ENCODE results near the gene MPV17L2. TPM values are rescaled to one million over a fixed set of nuclear protein-coding genes. Genes with fewer than 3 reads are reported as not detected.

The MPV17L2 gene
- total and polyA plus RNA-seq, 2 donors (not counting 1 experiment from before 2014, with no cell fraction given): 8.6 to 23.0 TPM

- H3K9ac ChIP-seq (ENCODE audit: low read length): no peak overlapping the region
- Mint-ChIP-seq H3K9me3 (ENCODE audit: insufficient read depth) (no peaks in the 10 kb centered on the region), H3K27ac (no peak overlapping the region), H3K4me1 (peaks cover 21% of the 10 kb centered on the region), H3K27me3 (peaks cover 30% of the 10 kb centered on the region), H3K4me3 (peak overlapping the region; percentile 29)
- no peak overlapping the region for H3K4me2 ChIP-seq (replicated peaks; ENCODE audit: low read depth, low read length, poor library complexity, severe bottlenecking)
- ChIA-PET CTCF (interaction anchor here (1.1 to 2.2 kb wide), 5 partner anchors 10 to 167 kb away, joined by 3 to 6 read pairs (median 4); no protein-coding TSS in a partner anchor), POLR2A (interaction anchor here (0.7 kb wide), 1 partner anchor 29 kb away, joined by 3 read pairs; no protein-coding TSS in a partner anchor)
- TF ChIP-seq, protein P1, sequence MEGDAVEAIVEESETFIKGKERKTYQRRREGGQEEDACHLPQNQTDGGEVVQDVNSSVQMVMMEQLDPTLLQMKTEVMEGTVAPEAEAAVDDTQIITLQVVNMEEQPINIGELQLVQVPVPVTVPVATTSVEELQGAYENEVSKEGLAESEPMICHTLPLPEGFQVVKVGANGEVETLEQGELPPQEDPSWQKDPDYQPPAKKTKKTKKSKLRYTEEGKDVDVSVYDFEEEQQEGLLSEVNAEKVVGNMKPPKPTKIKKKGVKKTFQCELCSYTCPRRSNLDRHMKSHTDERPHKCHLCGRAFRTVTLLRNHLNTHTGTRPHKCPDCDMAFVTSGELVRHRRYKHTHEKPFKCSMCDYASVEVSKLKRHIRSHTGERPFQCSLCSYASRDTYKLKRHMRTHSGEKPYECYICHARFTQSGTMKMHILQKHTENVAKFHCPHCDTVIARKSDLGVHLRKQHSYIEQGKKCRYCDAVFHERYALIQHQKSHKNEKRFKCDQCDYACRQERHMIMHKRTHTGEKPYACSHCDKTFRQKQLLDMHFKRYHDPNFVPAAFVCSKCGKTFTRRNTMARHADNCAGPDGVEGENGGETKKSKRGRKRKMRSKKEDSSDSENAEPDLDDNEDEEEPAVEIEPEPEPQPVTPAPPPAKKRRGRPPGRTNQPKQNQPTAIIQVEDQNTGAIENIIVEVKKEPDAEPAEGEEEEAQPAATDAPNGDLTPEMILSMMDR (IDR thresholded peaks at IDR 0.05): no peak
- no peak for TF ChIP-seq EZH2 (IDR thresholded peaks at IDR 0.05; ENCODE audit: borderline replicate concordance, insufficient read depth, low read depth, low read length, poor library complexity, severe bottlenecking)
- WGBS (ENCODE audit: insufficient coverage): 11% methylated on average over 17 of the region's 33 CpGs
- peaks cover 19 to 20% of the 10 kb centered on the region in 2 donors for H3K4me1 ChIP-seq (ENCODE audit: control insufficient read depth in 2 of 2, insufficient read depth in 2 of 2, low read length in 2 of 2)
- H3K9me3 ChIP-seq (ENCODE audit: control extremely low read depth in 1 of 3, control insufficient read depth in 2 of 3, insufficient read depth in 1 of 3, low read length in 2 of 3): peaks cover 0 to 42% (median 0%) of the 10 kb centered on the region in 3 donors
- H3K79me2 ChIP-seq (ENCODE audit: control insufficient read depth, insufficient read depth, low read length): no peaks in the 10 kb centered on the region
- ATAC-seq (ENCODE audit: low read depth) (no peak), DNase-seq (no peak)
- no peaks in the 10 kb centered on the region for H3K36me3 ChIP-seq (replicated peaks in 1 of 2; ENCODE audit: control extremely low read depth in 1 of 2, control insufficient read depth in 1 of 2, extremely low read depth in 1 of 2, insufficient read depth in 2 of 2, low read length in 1 of 2)
- no peaks in the 10 kb centered on the region for H4K20me1 ChIP-seq (ENCODE audit: control insufficient read depth, insufficient read depth, low read length, poor library complexity, severe bottlenecking)
- H3K4me3 ChIP-seq (ENCODE audit: control extremely low read depth in 1 of 5, extremely low read depth in 1 of 5, insufficient read depth in 1 of 5, low read depth in 2 of 5, low read length in 4 of 5): no peak overlapping the region
- H2AFZ ChIP-seq (ENCODE audit: insufficient read depth, low read depth, low read length, poor library complexity, severe bottlenecking): no peak overlapping the region
- H3K27me3 ChIP-seq (replicated peaks in 1 of 4; ENCODE audit: control extremely low read depth in 1 of 4, control insufficient read depth in 3 of 4, insufficient read depth in 4 of 4, low read length in 3 of 4): peaks cover 0 to 60% (median 24%) of the 10 kb centered on the region in 4 experiments
- H3K27ac ChIP-seq (ENCODE audit: low read length in 2 of 2): no peak overlapping the region
- intact Hi-C loops (cut with micrococcal nuclease): no loop called here
Observed at GRCh38 chr19:18220632-18221275, 27.7 kb downstream of the MPV17L2 start.
